GM10266 (cell line): ENCODE results near the gene CDCA5.
A peak's percentile ranks its signal among the peaks of the same experiment; 100 is the strongest.

Experiments
- DNase-seq: peaks from one replicate; pipeline ENCODE4 v3.0.0; 2012; ENCODE audit errors: extremely low spot score
- TF ChIP-seq, protein P1 (sequence below): IDR thresholded peaks from 2 replicates; pipeline ENCODE4 v1.5.1; 2012; ENCODE audit warnings: mild to moderate bottlenecking, low read depth; ENCODE audit not compliant: control insufficient read depth, insufficient read depth; ENCODE audit errors: missing control alignments

The CDCA5 gene

DNA sequence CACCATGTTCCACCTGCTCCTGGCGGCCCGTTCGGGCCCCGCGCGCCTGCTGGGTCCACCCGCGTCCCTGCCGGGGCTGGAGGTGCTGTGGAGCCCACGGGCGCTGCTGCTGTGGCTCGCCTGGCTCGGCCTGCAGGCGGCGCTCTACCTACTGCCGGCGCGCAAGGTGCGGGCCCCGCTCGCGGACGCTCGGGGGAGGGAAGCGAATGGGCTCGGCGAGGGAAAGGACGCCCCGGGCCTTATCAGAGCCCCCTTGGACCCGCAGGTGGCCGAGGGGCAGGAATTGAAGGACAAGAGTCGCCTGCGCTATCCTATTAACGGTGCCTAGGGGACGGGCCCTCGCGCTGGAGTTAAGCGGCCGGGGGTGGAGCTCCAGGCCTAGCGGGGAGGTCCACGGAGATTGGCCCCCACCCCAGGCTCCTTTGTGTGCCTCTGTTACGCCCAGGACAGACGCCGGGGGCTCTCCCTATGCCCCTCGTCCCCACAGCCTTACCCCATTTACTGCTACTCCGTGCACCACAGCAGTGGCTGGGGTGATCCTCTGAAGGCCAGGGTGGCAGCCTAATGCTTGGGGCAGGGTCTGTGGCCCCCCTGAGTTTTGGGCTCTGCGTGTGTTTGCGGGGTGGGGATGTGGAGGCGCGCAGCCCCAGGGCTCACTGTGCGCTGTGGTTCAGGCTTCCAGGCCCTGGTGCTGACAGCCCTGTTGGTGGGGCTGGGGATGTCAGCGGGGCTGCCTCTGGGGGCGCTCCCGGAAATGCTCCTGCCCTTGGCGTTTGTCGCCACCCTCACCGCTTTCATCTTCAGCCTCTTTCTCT is 28.9 kb upstream of the CDCA5 start:
- DNase-seq, result peak; percentile 83
- TF ChIP-seq, protein P1, sequence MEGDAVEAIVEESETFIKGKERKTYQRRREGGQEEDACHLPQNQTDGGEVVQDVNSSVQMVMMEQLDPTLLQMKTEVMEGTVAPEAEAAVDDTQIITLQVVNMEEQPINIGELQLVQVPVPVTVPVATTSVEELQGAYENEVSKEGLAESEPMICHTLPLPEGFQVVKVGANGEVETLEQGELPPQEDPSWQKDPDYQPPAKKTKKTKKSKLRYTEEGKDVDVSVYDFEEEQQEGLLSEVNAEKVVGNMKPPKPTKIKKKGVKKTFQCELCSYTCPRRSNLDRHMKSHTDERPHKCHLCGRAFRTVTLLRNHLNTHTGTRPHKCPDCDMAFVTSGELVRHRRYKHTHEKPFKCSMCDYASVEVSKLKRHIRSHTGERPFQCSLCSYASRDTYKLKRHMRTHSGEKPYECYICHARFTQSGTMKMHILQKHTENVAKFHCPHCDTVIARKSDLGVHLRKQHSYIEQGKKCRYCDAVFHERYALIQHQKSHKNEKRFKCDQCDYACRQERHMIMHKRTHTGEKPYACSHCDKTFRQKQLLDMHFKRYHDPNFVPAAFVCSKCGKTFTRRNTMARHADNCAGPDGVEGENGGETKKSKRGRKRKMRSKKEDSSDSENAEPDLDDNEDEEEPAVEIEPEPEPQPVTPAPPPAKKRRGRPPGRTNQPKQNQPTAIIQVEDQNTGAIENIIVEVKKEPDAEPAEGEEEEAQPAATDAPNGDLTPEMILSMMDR, result peak; percentile 98

DNA sequence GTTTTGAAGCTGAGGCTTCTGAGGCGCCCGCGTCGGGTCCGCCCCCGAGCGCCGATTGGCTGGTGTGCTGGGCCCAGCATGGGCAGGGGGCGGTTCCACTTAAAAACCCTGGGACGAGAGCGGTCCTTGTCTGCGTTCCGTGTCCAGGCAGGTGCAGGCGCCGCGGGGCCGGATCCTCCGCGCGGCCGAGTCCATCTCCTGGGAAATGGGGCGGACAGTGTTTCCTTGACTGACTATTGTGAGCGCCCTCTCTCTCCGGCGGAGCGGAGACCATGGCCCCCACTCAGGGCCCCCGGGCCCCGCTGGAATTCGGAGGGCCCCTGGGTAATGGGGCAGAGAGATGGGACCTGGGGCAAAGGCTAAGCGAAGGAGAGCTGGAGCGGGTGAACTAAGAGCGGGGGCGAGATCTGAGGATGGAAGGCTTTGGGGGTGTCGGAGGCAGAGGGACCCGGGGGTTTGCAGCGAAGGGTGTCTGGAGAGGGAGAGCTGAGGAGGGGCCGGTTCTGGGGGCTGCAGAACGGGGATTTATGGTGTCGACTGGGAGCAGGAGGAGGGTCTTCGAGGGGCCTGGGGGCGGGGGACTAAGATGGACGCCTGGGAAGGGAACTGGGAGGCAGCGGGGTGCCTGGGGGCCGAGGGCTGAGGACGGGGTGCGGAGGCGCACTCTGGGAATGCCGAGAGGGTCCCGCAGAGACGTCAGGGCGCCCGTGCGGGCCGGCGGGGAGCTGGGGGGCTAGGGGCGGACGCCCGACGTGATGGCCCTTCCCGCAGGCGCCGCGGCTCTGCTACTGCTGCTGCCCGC is 28.1 kb upstream of the CDCA5 start, which contains the start of gene TM7SF2:
Gene TM7SF2 (plus strand): TSS at position 129 of the 802 bp plus-strand sequence. CDS start 144 bp downstream, at position 273.
- DNase-seq, result peak; percentile 99
- TF ChIP-seq, protein P1, result no peak

DNA sequence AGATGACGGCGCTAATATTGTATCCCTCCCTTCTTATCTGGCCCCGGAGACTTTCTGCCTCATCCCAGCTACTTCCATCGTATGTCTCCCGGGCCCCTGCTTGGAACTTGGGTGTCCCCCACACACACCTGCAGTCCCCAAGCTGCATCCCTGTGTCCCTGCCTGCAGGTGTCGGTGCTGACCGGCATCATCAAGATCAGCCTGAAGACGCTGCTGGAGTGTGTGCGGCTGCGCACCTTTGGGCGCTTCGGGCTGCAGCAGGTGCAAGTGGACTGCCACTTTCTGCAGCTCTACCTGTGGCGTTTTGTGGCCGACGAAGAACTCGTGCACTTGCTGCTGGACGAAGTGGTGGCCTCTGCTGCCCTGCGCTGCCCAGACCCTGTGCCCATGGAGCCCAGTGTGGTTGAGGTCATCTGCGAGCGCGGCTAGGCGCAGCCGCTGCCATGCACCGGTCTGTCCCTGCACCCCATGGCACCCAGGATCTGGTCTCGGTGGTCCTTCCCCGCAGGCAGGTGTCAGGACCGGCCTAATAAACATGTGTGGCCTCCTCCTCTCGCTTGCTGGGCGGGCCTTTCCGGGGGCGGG is 27.4 kb upstream of the CDCA5 start:
- TF ChIP-seq, protein P1, result no peak
- no peak for DNase-seq

DNA sequence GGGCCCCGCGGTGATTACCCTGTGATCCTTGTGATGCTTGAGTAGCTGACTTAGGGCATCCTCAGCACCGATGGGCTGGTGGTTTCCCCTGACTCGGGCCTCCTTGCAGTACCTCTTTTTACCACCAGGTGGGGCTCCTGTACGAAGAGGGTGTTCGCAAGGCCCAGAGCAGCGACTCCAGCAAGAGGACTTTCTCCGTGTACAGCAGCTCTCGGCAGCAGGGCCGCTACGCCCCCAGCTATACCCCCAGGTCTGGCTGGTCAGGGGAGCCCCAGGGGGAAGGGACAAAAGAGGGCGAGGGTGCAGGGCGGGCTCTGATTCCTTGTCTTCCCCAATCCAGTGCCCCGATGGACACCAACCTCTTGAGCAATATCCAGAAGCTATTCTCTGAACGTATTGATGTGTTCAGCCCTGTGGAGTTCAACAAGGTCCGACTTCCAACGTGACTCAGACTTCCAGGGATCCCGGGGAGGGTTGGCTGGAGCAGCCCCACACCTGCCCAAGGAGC is 26.6 kb upstream of the CDCA5 start:
- peak; percentile 95 for DNase-seq
- TF ChIP-seq, protein P1, result peak; percentile 96

DNA sequence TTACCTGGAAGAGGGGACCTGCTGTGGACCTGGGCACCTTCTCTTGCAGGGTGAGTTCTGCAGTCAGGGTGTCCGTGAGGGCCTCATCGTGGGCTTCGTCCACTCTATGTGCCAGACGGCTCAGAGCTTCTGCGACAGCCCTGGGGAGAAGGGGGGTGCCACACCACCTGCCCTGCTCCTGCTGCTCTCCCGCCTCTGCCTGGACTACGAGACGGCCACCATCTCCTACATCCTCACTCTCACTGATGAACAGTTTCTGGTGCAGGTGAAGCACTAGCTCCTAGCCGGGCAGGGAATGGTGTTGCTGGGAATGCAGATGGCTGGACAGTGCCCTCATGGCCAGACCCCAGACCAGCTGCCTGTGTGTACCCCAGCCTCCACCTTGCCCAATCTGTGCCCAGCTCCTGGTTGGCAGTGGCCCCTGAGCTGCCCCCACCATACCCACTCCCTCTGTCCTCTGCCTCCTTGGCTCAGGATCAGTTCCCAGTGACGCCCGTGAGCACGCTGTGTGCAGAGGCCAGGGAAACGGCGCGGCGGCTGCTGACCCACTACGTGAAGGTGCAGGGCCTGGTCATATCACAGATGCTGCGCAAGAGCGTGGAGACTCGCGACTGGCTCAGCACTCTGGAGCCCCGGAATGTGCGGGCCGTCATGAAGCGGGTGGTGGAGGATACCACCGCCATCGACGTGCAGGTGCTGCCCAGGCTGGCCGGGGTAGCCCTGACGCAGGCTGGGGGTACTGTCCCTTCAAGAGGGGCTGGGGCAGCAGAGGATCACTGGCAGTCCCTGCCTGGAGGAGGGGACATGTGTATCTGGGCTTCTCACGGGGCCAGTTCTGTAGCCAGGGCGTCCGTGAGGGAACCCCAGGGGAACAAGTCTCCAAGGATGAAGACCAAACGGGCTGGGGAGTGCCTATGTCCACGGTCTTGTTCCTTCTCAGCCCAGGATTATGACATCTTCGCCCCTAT is 25.7 kb upstream of the CDCA5 start:
- no peak for DNase-seq
- TF ChIP-seq, protein P1, result no peak

DNA sequence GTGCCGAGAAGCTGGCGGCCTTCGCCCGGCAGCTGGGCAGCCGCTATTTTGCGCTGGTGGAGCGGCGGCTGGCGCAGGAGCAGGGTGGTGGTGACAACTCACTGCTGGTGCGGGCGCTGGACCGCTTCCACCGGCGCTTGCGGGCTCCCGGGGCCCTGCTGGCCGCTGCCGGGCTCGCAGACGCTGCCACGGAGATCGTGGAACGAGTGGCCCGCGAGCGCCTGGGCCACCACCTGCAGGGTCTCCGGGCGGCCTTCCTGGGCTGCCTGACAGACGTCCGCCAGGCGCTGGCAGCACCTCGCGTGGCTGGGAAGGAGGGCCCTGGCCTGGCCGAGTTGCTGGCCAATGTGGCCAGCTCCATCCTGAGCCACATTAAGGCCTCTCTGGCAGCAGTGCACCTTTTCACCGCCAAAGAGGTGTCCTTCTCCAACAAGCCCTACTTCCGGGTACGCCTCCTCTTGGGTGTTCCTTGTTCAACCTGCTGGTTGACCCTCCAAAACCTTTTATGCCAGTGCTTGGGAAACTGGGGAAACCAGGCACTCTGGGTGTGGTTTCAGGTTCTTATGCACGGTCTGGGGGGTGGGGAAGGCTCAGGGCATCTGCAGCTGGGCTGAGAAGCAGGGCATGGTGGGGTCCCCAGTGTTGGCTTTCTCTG is 24.8 kb upstream of the CDCA5 start:
- TF ChIP-seq, protein P1, result no peak
- no peak for DNase-seq
